GM10248 (cell line): ENCODE data around the gene GABRB1.

Experiments
- CTCF ChIA-PET: fragments of 300-600 bp; sonication (Branson Sonifier 250); formaldehyde crosslinking; extraction: SDS; loops from one replicate; lab custom pipeline; 2021; ENCODE audit warnings: antibody characterized with exemption; lab: Yijun Ruan, JAX
- POLR2A ChIA-PET: fragments of 350-650 bp; sonication (Branson Sonifier 250); formaldehyde crosslinking; extraction: SDS; loops from one replicate; lab custom pipeline; 2020; ENCODE audit warnings: antibody characterized with exemption; lab: Yijun Ruan, JAX
- DNase-seq: peaks from one replicate; pipeline ENCODE4 v3.0.0; 2012; ENCODE audit errors: extremely low spot score
- TF ChIP-seq, protein P1 (sequence below): IDR thresholded peaks from 2 replicates; pipeline ENCODE4 v1.5.1; 2012; ENCODE audit warnings: mild to moderate bottlenecking, low read depth; ENCODE audit errors: extremely low read depth, missing control alignments, control extremely low read depth

GABRB1 gene

DNA sequence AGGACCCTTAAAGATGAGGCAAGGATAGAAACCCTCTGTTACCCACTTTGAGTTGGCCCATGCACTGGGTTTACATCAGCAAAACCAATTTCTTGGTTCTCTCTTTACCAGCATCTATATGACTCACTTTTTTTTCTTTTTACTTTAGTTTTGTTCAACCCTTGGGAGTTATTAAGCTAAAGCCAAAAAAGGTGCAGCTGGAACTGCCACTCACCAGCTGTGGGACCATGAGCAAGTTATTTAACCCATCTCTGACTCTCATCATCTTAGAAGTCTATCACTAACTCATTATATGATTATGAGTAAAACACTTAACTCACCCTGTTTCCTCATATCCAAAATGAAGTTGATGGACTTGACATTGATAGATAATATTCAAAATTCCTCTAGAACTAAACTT, 53.4 kb downstream of the GABRB1 start:
- POLR2A ChIA-PET = no interaction called here
- no peak for DNase-seq
- CTCF ChIA-PET = interaction anchor here (1.1 to 3.8 kb wide), 4 partner anchors 10 to 43 kb away, joined by 3 to 26 read pairs (median 4); no protein-coding TSS in a partner anchor
- TF ChIP-seq, protein P1, sequence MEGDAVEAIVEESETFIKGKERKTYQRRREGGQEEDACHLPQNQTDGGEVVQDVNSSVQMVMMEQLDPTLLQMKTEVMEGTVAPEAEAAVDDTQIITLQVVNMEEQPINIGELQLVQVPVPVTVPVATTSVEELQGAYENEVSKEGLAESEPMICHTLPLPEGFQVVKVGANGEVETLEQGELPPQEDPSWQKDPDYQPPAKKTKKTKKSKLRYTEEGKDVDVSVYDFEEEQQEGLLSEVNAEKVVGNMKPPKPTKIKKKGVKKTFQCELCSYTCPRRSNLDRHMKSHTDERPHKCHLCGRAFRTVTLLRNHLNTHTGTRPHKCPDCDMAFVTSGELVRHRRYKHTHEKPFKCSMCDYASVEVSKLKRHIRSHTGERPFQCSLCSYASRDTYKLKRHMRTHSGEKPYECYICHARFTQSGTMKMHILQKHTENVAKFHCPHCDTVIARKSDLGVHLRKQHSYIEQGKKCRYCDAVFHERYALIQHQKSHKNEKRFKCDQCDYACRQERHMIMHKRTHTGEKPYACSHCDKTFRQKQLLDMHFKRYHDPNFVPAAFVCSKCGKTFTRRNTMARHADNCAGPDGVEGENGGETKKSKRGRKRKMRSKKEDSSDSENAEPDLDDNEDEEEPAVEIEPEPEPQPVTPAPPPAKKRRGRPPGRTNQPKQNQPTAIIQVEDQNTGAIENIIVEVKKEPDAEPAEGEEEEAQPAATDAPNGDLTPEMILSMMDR = no peak

DNA sequence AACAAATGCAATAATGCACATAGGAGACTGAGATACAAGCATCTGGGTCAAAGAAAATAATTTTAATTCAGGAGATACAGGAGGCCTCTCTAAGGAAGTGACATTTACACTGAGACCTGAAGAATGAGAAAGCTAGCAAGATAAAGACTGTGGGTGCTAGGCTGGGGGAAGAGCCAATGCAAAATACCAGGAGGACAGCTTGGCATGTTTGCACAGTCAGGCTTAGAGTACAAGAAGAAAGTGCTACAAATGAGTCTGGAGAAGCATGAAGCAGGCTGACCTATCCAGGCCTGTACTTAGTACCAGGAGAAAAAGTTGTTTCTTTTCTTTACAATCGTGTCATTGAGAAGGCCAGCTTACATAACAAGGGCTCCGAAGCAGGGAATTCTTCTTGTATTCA, 56.9 kb downstream of the GABRB1 start:
- ChIA-PET POLR2A (no interaction called here), CTCF (interaction anchor here (1.2 to 1.8 kb wide), 3 partner anchors 10 to 37 kb away, joined by 3 to 4 read pairs (median 3); no protein-coding TSS in a partner anchor)
- TF ChIP-seq, protein P1 = no peak
- no peak for DNase-seq

DNA sequence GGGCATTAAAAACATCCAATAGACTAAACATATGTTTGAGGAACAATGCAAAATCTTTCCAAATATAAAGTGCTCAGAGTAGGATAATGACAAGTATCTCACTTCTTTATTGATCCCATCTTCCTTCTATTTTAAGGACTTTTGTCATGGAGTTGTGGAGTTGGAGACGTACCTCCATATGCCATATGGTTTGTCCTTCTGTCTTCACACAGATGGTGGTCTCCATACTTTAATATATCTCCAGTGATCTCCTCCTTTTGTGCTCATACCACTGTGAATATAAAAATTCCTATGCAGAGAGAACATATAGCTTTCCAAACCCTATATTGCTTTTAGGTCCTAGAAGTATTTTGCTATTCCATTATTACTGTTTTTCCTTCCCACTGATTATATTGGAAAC, 64.5 kb downstream of the GABRB1 start:
- ChIA-PET CTCF (no interaction called here), POLR2A (no interaction called here)
- TF ChIP-seq, protein P1 = no peak
- DNase-seq = no peak

- CTCF ChIA-PET = no interaction called here
- TF ChIP-seq, protein P1 = no peak
Measured at GRCh38 chr4:47101453-47101852, 70.1 kb downstream of the GABRB1 start.

GRCh38 chr4:47104986-47105385, 73.6 kb downstream of the GABRB1 start:
- DNase-seq = no peak
- TF ChIP-seq, protein P1 = no peak
- CTCF ChIA-PET = interaction anchor here (1.2 kb wide), 1 partner anchor 17 kb away, joined by 3 read pairs; no protein-coding TSS in a partner anchor
- POLR2A ChIA-PET = no interaction called here

More at GRCh38 chr4:47101453-47101852, 70.1 kb downstream of the GABRB1 start:
- DNase-seq = no peak
- POLR2A ChIA-PET = no interaction called here

DNA sequence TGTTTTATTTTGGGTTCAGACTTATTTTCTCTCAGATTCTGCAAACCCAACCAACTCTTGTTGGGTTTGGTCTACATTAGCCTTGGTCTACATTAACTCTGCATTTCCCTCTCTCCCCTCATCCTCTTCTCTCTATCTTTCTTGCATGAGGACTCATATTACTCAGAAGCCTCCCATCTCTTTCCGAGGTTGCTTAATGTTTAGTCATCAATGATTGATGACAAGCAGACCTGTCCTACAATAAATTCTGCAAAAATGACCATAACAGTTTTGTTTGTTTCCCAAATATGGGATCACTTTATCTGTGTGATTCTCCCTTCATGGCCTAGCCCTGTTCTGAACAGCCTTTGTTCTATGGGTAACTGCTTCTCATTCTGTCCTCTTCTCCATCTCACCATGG, 75.2 kb downstream of the GABRB1 start:
- ChIA-PET POLR2A (no interaction called here), CTCF (interaction anchor here (9.4 kb wide), 1 partner anchor 13 kb away, joined by 76 read pairs; no protein-coding TSS in a partner anchor)
- no peak for DNase-seq
- TF ChIP-seq, protein P1 = no peak
